DMS153 (cell line): Measurements from ENCODE around the gene TMEM190.
"Not testable (repeated sequence)": the region's sequence is repeated elsewhere in the genome, so short reads cannot be mapped to it uniquely, and the experiment has no call there.

Source experiments
- DNase-seq: peaks from one replicate; lab custom pipeline; 2025; lab: John Stamatoyannopoulos, UW

TMEM190 gene

DNA sequence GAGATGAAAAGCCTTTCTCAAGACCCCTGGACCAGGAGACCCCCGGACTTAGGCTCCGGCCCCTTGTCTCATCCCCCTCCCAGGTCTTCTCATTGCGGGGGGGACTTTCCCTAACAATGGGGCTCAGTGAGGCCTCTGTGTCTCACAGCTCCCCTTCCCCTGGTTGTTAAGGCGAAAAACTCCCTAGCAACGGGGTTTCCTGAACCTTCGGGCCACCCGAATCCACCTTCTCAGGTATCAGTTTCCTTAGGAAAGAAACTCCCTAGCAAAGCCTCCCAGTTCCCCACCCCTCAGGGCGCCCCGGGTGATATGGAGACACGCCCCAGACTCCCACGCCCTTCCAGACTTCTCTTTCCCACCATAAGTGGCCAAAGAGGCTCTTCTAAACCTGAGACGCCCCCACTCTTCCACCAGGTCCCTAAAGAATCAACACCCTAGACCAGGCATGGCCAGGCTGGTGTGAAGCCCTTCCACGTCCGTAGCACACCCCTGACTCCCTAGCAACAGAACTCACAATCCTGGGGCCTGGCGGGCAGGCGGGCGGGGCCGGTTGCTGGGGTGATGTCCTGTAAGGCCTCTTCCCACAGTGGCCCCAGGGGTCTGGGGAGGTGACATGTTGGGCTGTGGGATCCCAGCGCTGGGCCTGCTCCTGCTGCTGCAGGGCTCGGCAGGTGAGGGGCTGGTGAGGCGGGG is at the start of gene TMEM190:
TMEM190 (plus strand) TSS at position 586 of the 693 bp plus-strand sequence; CDS start at position 614, 28 bp downstream.
- DNase-seq: no peak

DNA sequence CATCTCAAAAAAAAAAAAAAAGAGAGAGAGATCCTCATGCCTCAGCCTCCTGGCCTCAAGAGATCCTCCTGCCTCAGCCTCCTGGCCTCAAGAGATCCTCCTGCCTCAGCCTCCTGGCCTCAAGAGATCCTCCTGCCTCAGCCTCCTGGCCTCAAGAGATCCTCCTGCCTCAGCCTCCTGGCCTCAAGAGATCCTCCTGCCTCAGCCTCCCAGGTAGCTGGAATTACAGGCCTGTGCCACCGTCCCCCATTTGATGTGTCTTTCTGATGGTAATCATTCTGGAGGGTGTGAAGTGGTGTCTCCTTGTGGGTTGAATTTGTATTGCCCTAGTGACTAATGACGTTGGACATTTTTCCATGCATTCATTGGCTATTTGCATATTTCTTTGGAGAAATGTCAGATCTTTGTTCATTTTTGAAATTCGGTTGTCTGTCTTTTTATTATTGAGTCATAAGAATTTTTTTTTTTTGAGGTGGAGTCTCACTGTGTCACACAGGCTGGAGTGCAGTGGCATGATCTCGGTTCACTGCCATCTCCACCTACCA is 47.8 kb upstream of the TMEM190 start:
- DNase-seq: not testable (repeated sequence)

DNA sequence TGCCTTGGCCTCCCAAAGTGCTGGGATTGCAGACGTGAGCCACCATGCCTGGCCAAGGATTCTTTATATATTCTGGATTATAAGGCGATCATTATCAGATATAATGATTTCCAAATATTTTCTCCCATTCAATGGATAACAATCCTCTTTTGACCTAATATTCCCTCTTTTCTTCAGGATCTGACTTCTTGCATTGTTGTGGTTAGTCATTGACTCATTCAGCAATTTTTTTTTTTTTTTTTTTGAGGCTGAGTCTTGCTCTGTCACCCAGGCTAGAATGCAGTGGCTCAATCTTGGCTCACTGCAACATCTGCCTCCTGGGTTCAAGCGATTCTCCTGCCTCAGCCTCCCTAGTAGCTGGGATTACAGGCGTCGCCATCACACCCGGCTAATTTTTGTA is 46.8 kb upstream of the TMEM190 start:
- not testable (repeated sequence) for DNase-seq

DNA sequence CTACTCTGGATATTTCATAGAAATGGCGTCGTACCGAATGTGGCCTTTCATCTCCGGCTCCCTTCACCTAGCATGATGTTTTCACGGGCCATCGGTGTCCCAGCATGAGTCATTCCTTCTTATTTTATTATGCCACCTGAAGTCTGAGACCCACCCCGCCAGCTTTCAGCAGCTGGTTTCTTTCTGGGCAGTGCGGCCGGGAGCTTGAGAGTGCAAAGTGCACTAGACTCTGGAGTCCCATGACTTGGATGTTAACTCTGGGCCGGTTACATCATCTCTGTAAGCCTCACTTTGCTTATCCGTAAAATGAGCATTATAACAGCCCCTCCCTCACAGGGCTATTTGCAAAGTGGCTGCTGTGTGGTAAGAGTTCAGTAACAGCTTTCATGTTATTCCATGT is 42.8 kb upstream of the TMEM190 start:
- DNase-seq: no peak

DNA sequence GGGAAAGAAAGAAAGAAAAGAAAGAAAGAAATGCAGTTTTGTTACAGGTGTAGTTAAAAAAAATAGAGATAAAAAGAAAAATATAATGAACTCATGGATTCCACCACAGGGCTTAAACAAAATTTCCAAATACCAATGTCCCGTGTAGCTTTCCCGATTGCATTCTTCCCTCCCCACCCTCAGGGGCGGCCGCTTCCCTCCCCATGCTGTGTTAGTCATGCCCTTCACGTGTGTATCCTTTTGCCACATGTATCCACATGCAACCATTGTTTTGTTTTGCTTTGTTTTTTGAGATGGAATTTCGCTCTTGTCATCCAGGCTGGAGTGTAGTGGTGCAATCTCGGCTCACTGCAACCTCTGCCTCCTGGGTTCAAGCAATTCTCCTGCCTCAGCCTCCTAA is 40.5 kb upstream of the TMEM190 start:
- DNase-seq: no peak

GRCh38 chr19:55339105-55339888 is 37.3 kb upstream of the TMEM190 start, which contains the start of gene KMT5C:
Gene KMT5C (plus strand): TSS chr19:55339876. CDS start chr19:55341937, 2,061 bp downstream.
- peak; percentile 100 for DNase-seq

DNA sequence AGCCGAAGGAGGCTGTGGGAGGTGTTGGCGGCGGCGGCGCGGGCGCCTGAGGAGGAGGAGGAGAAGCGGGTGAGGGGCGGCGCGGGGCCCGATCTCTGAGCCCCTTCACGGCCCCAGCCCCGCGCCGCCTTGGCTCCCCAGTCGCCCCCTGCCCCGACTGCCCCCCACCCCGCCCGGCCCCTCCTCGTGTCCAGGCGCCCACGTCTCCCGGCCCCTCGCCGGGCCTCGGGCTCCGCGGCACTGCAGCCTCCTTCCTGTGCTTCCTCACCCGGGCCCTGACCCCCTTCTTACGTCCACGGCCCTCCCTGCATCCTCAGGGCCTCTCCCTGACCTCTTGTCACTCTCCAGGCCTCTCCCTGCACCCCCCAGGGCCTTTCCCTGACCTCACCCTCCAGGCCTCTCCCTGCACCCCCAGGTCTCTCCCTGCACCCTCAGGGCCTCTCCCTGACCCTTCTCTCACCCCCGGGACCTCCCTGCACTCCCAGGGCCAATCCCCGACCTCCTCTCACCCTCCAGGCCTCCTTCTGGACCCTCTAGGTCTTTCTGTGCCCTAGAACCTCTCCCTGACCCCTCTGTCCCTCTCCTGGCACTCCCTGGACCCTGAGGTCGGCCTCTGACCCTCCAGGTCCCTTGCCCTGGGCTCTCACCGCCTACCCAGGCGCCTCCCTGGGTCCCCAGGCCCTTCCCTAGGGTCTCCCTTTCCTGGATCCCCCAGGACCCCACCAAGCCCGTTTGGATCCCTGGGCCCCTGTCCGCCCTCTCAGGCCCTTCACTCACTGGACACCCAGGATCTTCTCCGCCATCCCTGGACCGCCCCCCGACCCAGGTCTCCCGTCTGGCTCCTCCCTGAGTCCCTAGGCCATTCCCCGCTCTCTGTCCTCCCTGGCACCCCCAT is 36.5 kb upstream of the TMEM190 start:
- no peak for DNase-seq

DNA sequence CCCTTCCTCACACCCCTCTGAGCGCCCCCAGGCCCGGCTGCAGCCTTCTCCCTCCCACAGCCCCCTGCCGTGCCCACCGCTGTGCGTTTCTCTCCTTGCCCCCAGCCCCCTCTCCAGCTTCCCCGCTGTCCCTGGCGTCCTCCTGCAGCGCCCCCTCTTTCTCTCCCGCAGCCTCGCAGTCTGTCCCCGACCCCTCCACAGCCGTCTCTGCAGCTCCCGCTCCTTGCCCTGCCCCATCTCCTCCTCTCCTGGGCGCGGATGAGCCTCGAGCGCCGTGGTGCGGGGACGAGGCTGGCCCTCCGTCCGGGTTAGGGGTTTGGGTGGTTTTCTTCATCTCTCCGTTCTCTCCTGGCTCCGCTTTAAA is 35.9 kb upstream of the TMEM190 start:
- DNase-seq: no peak

GRCh38 chr19:55341171-55341588 is 35.4 kb upstream of the TMEM190 start:
- peak; percentile 56 for DNase-seq

- DNase-seq: no peak
Observed at GRCh38 chr19:55341595-55342531, 34.8 kb upstream of the TMEM190 start.

GRCh38 chr19:55344444-55344843 is 32.2 kb upstream of the TMEM190 start:
- DNase-seq: peak; percentile 3

DNA sequence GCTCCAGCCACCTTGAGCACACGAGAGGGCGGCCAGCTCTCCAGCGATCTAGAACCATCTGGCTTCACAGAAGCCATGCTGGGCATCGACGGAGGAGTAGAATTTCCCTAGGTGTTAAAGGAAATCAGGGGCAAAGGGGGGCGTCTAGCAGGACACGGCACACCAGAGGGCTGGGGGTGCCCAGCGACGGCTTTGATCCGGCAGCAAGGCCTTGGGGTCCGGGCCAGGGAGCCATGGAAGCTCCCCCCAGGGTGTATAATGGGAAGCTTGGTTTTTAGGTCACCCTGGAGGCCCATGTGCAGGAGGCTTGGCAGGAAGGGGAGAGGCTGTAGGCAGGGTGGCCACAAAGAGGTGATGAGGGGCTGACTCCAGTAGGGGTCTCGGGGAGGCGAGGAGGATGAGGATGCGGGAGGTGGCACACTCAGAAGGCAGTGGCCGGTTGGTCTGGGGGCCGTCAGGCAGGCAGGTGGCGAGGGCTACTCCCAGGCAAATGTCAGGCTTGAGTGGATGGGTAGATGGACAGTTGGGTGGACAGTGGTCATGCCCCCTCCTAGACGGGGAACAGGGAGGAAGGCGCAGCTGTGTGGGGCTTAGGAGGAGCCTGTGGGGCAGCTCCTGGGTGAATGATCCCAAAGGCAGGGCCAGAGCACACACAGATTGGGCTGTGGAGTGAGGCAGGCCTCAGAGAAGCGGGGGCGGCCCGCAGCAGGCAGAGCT is 31.4 kb upstream of the TMEM190 start:
- no peak for DNase-seq

DNA sequence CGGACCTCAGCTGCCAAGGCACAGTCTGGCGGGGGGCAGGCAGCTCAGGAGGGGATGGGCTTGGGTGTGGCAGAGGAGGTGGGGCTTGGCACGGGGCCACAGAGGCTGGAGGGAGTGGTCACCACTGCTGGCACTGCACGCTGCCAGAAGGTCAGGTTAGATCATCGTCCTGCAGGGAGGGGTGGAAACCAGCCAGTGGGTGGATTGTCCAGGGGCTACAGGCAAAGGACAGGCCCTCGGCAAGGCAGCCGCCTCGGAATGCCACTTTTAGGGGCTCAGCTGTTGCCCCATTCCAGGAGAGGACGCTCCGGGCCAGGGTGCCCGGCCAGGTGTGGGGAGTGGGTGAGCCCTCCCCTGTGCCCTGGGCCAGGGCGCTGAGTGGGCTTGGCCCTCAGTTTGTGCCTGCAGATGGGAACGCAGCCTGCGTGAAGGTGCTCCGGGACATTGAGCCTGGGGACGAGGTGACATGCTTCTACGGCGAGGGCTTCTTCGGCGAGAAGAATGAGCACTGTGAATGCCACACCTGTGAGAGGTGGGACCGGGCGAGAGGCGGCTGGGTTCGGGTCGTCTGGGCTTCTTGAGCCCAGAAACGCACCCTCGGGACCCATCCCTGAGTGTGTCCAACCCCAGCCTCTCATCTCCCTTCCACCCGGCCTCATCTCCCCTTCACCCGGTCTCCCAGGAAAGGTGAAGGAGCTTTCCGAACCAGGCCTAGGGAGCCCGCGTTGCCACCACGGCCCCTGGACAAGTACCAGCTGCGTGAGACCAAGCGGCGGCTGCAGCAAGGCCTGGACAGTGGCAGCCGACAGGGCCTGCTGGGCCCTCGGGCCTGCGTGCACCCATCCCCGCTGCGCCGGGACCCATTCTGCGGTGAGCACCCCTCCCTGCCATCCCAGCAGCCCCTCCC is 30.6 kb upstream of the TMEM190 start:
- DNase-seq: no peak

- no peak for DNase-seq
Observed at GRCh38 chr19:55346725-55347441, 29.7 kb upstream of the TMEM190 start.

GRCh38 chr19:55347442-55348009 is 29.1 kb upstream of the TMEM190 start:
- DNase-seq: no peak

- DNase-seq: no peak
Observed at GRCh38 chr19:55348317-55349034, 28.1 kb upstream of the TMEM190 start.

DNA sequence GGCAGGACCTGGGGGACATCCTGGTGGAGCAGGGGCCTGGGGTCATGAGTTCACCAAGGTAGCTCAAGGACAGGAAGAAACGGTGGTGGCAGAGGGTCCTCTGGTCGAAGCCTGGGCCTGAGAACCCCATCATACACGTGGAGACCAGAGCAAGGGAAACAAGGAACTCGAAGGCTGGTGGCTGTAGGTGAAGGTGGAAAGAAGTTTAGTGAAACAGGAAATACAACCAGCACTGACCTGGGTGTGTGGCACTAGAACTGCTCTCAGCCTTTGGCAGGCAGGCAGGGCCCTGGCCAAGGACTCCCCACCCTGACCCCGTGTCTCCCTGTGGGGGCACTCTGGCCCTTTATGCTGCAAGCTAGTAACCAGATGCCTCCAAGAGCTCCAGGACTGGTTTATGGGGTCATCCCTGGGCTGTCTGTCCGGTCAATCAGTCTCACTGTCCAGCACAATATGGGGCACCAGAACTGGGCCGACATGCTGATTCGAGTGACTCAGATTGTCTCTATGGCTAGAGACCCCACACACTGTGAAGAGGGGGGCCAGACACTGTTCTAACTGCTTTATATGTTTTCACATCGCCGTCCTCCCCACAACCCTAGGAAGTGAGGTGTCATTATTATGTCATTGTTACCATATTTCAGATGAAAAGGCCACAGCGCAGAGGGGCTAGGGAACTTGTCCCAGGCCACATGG is 25.9 kb upstream of the TMEM190 start:
- no peak for DNase-seq
